IPS DF 6.9 (cell line): ENCODE measurements around the gene ALK.

Experiments
- DNase-seq: peaks from one replicate; pipeline ENCODE4 v3.0.0-alpha.2; 2013; ENCODE audit warnings: low read depth, low spot score
- H3K27ac ChIP-seq: one replicate; pipeline ENCODE4 v1.5.1; 2013; ENCODE audit warnings: low read length, control low read depth
- H3K27me3 ChIP-seq: 2 replicates; pipeline ENCODE4 v1.6.1; 2013; ENCODE audit warnings: mild to moderate bottlenecking, low read length; ENCODE audit not compliant: control insufficient read depth, insufficient read depth
- H3K36me3 ChIP-seq: 2 replicates; pipeline ENCODE4 v1.6.1; 2013; ENCODE audit warnings: low read length; ENCODE audit not compliant: control insufficient read depth, insufficient read depth
- H3K4me1 ChIP-seq: 2 replicates; pipeline ENCODE4 v1.6.1; 2013; ENCODE audit warnings: low read length; ENCODE audit not compliant: control insufficient read depth, insufficient read depth
- H3K4me3 ChIP-seq: 2 replicates; pipeline ENCODE4 v1.5.1; 2013; ENCODE audit warnings: mild to moderate bottlenecking, low read length
- H3K9me3 ChIP-seq: 2 replicates; pipeline ENCODE4 v1.6.1; 2013; ENCODE audit warnings: low read length, inconsistent platforms; ENCODE audit not compliant: control insufficient read depth, insufficient read depth
- WGBS: extraction: QIAGEN DNeasy Blood & Tissue Kit; methylation state at CpG from one replicate; pipeline ENCODE4 v1.1.7; 2013; ENCODE audit warnings: mixed read lengths, missing lambda C conversion rate; ENCODE audit not compliant: insufficient read length, insufficient coverage; 5-methylcytosine and 5-hydroxymethylcytosine counted together

The ALK gene

GRCh38 chr2:29617351-29617750 lies 304.0 kb downstream of the ALK start:
- H3K27me3 ChIP-seq = no peaks in the 10 kb centered on the region
- H3K4me3 ChIP-seq = no peak overlapping the region
- no CpG with 5 or more reads among the region's 3 CpGs for WGBS
- no peak overlapping the region for H3K27ac ChIP-seq
- DNase-seq = no peak
- H3K36me3 ChIP-seq = no peaks in the 10 kb centered on the region
- no peaks in the 10 kb centered on the region for H3K4me1 ChIP-seq
- H3K9me3 ChIP-seq = no peaks in the 10 kb centered on the region

DNA sequence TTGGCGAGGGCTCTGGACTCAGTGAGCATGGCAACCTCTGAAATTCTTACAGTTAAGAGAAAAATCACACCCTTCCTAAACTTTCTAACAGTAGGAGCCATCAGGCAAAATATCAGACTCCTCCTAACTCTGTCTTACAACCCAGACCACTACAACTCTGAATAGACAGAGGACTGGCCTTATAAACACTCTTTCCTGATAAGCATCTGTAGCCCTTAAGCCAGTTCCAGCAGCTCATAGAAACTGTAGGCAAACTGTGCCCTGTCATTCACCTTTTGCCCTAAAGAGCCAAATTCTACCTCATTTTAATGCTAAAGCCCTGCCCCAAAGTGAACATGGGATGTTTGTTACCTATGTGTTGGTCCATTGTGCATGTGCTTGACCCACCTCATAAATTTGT lies 304.8 kb downstream of the ALK start:
- no CpG with 5 or more reads among the region's 1 CpG for WGBS
- no peaks in the 10 kb centered on the region for H3K36me3 ChIP-seq
- H3K9me3 ChIP-seq = no peaks in the 10 kb centered on the region

DNA sequence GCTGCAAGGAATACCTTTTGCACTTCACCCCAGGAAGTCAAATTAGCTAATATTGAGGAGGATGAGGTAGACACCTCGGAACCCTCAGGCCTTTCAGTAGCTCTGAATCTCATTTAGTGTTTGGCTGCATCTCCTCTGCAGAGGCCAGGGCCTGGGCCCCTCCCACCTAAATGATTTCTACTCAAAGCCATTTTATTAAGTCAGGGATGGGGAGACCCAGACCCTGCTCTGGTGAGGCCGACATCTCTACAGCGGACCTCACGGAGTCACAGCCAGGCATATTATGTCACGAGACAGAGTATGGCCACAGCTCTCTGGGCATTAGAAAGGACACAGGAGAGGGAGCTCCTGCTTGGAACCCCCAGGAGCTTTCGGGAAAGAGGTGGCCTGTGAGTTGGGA lies 305.5 kb downstream of the ALK start:
- no peak overlapping the region for H3K27ac ChIP-seq
- H3K36me3 ChIP-seq = no peaks in the 10 kb centered on the region
- no CpG with 5 or more reads among the region's 6 CpGs for WGBS
- no peaks in the 10 kb centered on the region for H3K27me3 ChIP-seq
- DNase-seq = no peak
- no peaks in the 10 kb centered on the region for H3K4me1 ChIP-seq
- H3K4me3 ChIP-seq = no peak overlapping the region
- H3K9me3 ChIP-seq = no peaks in the 10 kb centered on the region

More for the DNA sequence above, 304.8 kb downstream of the ALK start:
- DNase-seq = no peak
- Histone ChIP-seq H3K4me1 (no peaks in the 10 kb centered on the region), H3K4me3 (no peak overlapping the region), H3K27ac (no peak overlapping the region), H3K27me3 (no peaks in the 10 kb centered on the region)

DNA sequence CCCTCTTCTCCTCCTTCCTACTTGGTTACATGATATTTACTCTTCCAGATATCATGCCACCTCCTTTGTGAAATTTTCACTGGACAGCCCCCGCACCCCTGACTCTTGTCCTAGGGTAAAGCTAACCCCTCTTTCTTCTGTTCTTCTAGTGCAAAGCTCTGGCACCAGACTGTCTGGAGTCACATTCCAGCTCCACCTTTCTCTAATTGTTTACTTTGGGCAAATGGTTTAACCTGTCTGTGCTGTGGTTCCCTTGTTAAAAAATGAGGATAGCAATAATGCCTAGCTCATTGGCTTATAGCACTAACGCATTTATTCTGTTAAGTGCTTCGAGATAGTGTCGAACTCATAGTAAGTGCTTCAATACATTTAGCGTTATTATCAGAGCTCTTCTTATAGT lies 306.2 kb downstream of the ALK start:
- H3K27ac ChIP-seq = no peak overlapping the region
- no peaks in the 10 kb centered on the region for H3K4me1 ChIP-seq
- H3K9me3 ChIP-seq = no peaks in the 10 kb centered on the region
- no peak overlapping the region for H3K4me3 ChIP-seq
- WGBS = no CpG with 5 or more reads among the region's 5 CpGs
- DNase-seq = no peak
- H3K27me3 ChIP-seq = no peaks in the 10 kb centered on the region
- no peaks in the 10 kb centered on the region for H3K36me3 ChIP-seq

GRCh38 chr2:29614295-29614830 lies 307.0 kb downstream of the ALK start:
- no peaks in the 10 kb centered on the region for H3K36me3 ChIP-seq
- WGBS = no CpG with 5 or more reads among the region's 6 CpGs
- no peak for DNase-seq
- no peaks in the 10 kb centered on the region for H3K27me3 ChIP-seq
- H3K27ac ChIP-seq = no peak overlapping the region
- H3K4me1 ChIP-seq = no peaks in the 10 kb centered on the region
- no peaks in the 10 kb centered on the region for H3K9me3 ChIP-seq
- H3K4me3 ChIP-seq = no peak overlapping the region

DNA sequence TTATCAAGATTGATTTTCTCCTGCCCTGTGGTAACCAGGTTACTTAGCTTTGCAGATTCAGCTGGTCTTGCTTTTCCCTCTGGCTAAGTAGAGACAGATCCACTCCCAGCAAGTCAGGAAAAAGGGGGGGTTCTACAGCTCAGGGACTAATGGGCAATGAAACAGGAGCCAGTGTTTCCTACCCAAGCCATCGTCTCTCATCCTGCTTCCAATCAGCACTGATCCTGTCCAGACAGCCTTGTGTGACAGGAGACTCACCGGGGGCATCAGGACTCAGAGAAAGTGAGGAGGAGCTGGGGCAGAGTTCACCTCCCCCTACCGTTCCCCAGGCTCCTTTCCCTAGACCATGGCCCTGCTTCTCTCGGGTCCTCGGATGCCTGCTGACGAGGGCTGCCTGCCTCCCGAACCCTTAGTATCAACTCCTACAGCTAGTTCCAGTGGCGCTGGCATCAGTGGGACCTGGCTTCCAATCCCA lies 307.6 kb downstream of the ALK start:
- H3K27me3 ChIP-seq = no peaks in the 10 kb centered on the region
- no peak overlapping the region for H3K27ac ChIP-seq
- no peak overlapping the region for H3K4me3 ChIP-seq
- H3K9me3 ChIP-seq = no peaks in the 10 kb centered on the region
- H3K4me1 ChIP-seq = no peaks in the 10 kb centered on the region
- no peaks in the 10 kb centered on the region for H3K36me3 ChIP-seq
- WGBS = no CpG with 5 or more reads among the region's 8 CpGs
- DNase-seq = no peak

GRCh38 chr2:29613067-29613466 lies 308.3 kb downstream of the ALK start:
- H3K4me1 ChIP-seq = no peaks in the 10 kb centered on the region

GRCh38 chr2:29612568-29612967 lies 308.8 kb downstream of the ALK start:
- no peak for DNase-seq
- Histone ChIP-seq H3K4me3 (no peak overlapping the region), H3K27me3 (no peaks in the 10 kb centered on the region), H3K36me3 (no peaks in the 10 kb centered on the region), H3K27ac (no peak overlapping the region), H3K4me1 (no peaks in the 10 kb centered on the region), H3K9me3 (no peaks in the 10 kb centered on the region)
- WGBS = no CpG with 5 or more reads among the region's 4 CpGs

More at GRCh38 chr2:29613067-29613466, 308.3 kb downstream of the ALK start:
- H3K27ac ChIP-seq = no peak overlapping the region
- DNase-seq = no peak
- H3K4me3 ChIP-seq = no peak overlapping the region
- WGBS = no CpG with 5 or more reads among the region's 3 CpGs
- no peaks in the 10 kb centered on the region for H3K9me3 ChIP-seq
- no peaks in the 10 kb centered on the region for H3K36me3 ChIP-seq
- no peaks in the 10 kb centered on the region for H3K27me3 ChIP-seq

- Histone ChIP-seq H3K9me3 (no peaks in the 10 kb centered on the region), H3K36me3 (no peaks in the 10 kb centered on the region), H3K27ac (no peak overlapping the region), H3K4me3 (no peak overlapping the region), H3K4me1 (no peaks in the 10 kb centered on the region), H3K27me3 (no peaks in the 10 kb centered on the region)
- WGBS = no CpG with 5 or more reads among the region's 5 CpGs
- DNase-seq = no peak
These were observed 309.5 kb downstream of the ALK start for GRCh38 chr2:29611850-29612249.

DNA sequence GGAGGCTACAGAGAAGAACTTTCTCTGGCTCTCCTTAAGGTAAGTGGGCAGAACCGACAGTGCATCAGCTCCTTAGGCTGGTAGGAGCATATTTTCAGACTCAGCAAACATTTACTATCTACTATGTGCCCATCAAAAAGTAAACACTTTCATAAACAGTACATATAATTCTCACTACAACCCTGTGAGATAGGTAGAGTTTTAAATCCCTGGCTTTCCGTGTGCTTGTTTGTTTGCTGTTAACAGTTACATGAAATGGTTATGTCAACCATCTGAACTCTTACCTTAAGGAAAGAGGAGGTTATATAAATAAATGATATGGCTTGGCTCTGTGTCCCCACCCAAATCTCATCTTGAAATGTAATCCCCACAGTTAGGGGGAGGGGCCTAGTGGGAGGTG lies 310.1 kb downstream of the ALK start:
- Histone ChIP-seq H3K27ac (no peak overlapping the region), H3K4me1 (no peaks in the 10 kb centered on the region), H3K9me3 (no peaks in the 10 kb centered on the region), H3K4me3 (no peak overlapping the region), H3K27me3 (no peaks in the 10 kb centered on the region), H3K36me3 (no peaks in the 10 kb centered on the region)
- no peak for DNase-seq
- WGBS = no CpG with 5 or more reads among the region's 2 CpGs

DNA sequence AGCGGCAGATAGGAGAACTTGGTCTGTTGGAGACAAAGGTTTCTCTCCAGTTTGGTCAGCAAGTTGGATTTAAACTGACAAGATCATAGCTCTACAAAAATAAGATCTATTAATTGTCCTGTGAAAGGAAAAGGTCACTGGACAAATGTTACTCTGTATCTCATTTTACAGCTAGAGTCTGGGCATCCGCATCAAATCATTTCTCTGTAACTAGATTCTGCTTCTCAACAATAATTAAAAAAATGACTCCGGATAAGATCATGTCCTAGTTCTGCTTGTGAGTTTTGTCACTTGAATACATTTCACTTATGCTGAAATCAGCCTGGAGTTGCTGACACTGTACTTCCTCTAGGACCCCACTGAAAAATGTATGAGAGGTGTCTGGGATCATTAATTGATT lies 310.8 kb downstream of the ALK start:
- WGBS = no CpG with 5 or more reads among the region's 3 CpGs
- no peak for DNase-seq
- Histone ChIP-seq H3K27ac (no peak overlapping the region), H3K36me3 (no peaks in the 10 kb centered on the region), H3K27me3 (no peaks in the 10 kb centered on the region), H3K4me1 (no peaks in the 10 kb centered on the region), H3K9me3 (no peaks in the 10 kb centered on the region), H3K4me3 (no peak overlapping the region)
